Prostate gland (tissue), 2 donors: ENCODE measurements around the gene MEGF10.
"Not testable (repeated sequence)": the region's sequence is repeated elsewhere in the genome, so short reads cannot be mapped to it uniquely, and the experiment has no call there.

ENCODE experiments used
- POLR2A ChIP-seq: fragments of 450-650 bp; IDR thresholded peaks from one replicate; pipeline ENCODE4 v1.6.1; 2016; ENCODE audit warnings: antibody characterized with exemption, mild to moderate bottlenecking
- POLR2AphosphoS5 ChIP-seq: sonication (generic); formaldehyde crosslinking; IDR thresholded peaks from one replicate; pipeline ENCODE4 v1.6.1; 2017; ENCODE audit warnings: antibody characterized with exemption
- TF ChIP-seq, protein P1 (sequence below), 4 experiments: fragments of 200-600 bp in 2 of 4; fragments of 450-650 bp in 2 of 4; sonication (generic) in 2 of 4; IDR thresholded peaks; 1 replicate in 3 of 4; 2 replicates in 1 of 4; pipeline ENCODE4 v1.5.1; 2016 to 2019; ENCODE audit warnings: antibody characterized with exemption in 4 of 4, mild to moderate bottlenecking in 2 of 4, moderate library complexity in 2 of 4

DNA sequence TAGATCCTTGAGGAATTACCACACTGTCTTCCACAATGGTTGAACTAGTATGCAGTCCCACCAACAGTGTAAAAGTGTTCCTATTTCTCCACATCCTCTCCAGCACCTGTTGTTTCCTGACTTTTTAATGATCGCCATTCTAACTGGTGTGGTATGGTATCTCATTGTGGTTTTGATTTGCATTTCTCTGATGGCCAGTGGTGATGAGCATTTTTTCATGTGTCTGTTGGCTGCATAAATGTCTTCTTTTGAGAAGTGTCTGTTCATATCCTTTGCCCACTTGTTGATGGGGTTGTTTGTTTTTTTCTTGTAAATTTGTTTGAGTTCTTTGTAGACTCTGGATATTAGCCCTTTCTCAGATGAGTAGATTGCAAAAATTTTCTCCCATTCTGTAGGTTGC is 25.1 kb upstream of the MEGF10 start:
- TF ChIP-seq, protein P1, sequence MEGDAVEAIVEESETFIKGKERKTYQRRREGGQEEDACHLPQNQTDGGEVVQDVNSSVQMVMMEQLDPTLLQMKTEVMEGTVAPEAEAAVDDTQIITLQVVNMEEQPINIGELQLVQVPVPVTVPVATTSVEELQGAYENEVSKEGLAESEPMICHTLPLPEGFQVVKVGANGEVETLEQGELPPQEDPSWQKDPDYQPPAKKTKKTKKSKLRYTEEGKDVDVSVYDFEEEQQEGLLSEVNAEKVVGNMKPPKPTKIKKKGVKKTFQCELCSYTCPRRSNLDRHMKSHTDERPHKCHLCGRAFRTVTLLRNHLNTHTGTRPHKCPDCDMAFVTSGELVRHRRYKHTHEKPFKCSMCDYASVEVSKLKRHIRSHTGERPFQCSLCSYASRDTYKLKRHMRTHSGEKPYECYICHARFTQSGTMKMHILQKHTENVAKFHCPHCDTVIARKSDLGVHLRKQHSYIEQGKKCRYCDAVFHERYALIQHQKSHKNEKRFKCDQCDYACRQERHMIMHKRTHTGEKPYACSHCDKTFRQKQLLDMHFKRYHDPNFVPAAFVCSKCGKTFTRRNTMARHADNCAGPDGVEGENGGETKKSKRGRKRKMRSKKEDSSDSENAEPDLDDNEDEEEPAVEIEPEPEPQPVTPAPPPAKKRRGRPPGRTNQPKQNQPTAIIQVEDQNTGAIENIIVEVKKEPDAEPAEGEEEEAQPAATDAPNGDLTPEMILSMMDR (IDR thresholded peaks at IDR 0.05) = not testable (repeated sequence)
- not testable (repeated sequence) for TF ChIP-seq POLR2AphosphoS5, POLR2A
